GM18909 (cell line): ENCODE results near the gene LRRC49.
"Not testable (repeated sequence)": the region's sequence is repeated elsewhere in the genome, so short reads cannot be mapped to it uniquely, and the experiment has no call there.

Experiments used
- ATAC-seq: cut with Tn5 transposase; IDR thresholded peaks from one replicate; pipeline ENCODE4 v1.9.1; 2021; ENCODE audit warnings: mild to moderate bottlenecking; ENCODE audit not compliant: unreplicated experiment, poor library complexity

Gene LRRC49

GRCh38 chr15:70964058-70964457 lies 71.4 kb downstream of the LRRC49 start:
- no peak for ATAC-seq

DNA sequence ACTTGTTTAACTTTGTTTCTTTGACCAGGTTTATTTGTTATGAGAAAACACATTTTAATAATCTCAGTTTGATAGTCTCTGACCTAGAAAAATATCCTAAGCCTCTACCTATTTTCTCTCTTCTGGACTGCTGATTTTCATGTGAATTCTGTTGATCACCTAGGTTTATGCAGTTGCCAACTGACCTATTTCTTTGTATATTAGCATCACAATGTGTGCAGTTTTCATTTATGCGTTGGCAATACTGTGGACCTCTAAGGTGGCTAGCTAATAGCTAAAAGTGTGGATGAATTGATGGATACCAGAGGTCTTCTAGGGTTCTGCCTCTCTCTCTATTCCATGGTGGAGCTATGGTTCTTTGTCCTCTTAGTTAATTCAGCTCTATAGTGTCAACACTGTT lies 72.1 kb downstream of the LRRC49 start:
- no peak for ATAC-seq

GRCh38 chr15:70967646-70968045 lies 75.0 kb downstream of the LRRC49 start:
- no peak for ATAC-seq

DNA sequence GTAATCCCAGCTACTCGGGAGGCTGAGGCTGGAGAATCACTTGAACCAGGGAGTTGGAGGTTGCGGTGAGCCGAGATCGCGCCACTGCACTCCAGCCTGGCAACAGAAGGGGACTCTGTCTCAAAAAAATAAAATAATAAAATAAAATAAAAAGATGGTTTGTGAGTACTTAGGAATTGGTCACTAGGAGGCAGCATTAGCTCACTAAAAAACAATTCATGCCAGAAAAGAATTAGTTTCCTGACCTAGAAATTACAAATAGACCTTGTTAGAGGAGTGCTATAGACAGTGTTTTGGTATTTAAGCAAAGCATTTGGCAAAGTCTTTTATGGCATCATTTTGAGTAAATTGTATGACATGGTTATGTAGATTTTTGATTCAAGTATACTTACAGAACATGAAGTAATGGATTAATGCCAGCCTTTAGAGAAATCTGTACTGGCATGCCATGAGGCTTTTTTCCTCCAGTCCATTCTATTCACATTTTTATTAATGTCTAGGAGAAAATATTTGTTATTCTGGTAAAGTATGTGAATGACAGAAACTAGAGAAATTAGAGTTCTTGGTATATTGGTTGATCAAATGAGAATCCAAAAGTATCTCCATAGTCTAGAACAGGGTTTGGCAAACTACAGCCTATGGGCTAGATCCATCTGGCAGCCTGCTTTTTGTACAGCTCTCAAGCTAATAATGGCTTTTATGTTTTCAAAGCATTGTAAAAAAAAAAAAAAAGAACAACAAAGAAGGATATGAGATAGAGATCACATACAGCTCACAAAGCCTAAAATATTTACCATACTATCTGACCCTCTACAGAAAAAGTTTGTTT lies 81.6 kb downstream of the LRRC49 start:
- ATAC-seq, result no peak

- no peak for ATAC-seq
Observed at GRCh38 chr15:70976851-70977250, 84.2 kb downstream of the LRRC49 start.

GRCh38 chr15:70995383-70995970 lies 102.9 kb downstream of the LRRC49 start:
- no peak for ATAC-seq

GRCh38 chr15:70998319-70998718 lies 105.7 kb downstream of the LRRC49 start:
- no peak for ATAC-seq

- no peak for ATAC-seq
Observed at GRCh38 chr15:71002316-71002715, 109.7 kb downstream of the LRRC49 start.

GRCh38 chr15:71003319-71003718 lies 110.7 kb downstream of the LRRC49 start:
- ATAC-seq, result no peak

- not testable (repeated sequence) for ATAC-seq
Observed at GRCh38 chr15:71004506-71004905, 111.9 kb downstream of the LRRC49 start.

GRCh38 chr15:71005895-71006294 lies 113.3 kb downstream of the LRRC49 start:
- ATAC-seq, result no peak

- ATAC-seq, result no peak
Observed at GRCh38 chr15:71008250-71008870, 115.7 kb downstream of the LRRC49 start.

DNA sequence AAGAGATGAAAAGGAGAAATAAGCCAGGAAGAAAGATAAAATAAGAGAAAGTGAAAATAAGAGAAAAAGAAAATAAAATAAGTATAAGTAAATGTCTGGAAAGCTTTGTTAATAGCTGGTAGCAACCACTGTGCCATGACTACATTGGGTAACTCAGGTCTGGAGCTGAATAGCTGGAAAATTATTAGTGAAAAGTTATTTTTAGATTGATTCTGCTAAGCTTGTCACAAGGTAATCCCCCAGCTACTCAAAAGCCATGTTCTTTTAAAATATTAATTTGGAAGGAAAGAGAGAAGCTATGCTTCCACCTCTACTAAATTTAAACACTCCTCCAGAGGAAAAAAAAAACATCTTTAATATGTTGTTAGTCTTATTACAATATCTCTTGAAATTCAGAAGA lies 117.8 kb downstream of the LRRC49 start:
- no peak for ATAC-seq

- ATAC-seq, result no peak
Observed at GRCh38 chr15:71010997-71011396, 118.4 kb downstream of the LRRC49 start.

DNA sequence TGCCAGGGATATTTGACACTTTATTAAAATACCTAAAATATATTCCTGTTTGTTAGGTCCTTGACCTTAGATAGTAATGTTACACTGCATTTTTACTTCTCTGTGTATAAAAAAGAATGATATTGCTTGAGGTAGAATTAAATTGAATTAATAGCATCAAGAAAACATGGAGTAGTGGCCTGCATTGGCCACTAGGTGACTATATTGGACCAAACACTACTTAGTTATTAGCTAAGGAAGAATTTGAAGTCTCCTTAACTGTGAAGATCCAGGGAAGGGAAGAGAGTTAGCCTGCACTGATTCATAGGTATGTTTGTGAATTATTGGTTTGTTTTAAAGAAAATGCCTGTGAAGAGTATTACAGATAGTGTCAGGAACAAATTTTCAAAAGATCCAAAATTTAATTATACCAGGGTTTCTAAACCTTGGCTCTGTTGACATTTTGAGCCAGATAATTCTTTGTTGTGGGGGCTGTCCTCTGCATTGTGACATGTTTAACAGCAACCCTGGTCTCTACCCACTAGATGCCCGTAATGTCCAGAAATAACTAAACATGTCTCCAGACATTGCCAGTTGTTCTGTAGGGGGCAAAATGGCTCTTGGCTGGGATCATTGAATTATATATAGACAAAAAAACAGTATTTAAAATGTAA lies 119.0 kb downstream of the LRRC49 start:
- no peak for ATAC-seq

- ATAC-seq, result no peak
Observed at GRCh38 chr15:71013446-71013845, 120.8 kb downstream of the LRRC49 start.

DNA sequence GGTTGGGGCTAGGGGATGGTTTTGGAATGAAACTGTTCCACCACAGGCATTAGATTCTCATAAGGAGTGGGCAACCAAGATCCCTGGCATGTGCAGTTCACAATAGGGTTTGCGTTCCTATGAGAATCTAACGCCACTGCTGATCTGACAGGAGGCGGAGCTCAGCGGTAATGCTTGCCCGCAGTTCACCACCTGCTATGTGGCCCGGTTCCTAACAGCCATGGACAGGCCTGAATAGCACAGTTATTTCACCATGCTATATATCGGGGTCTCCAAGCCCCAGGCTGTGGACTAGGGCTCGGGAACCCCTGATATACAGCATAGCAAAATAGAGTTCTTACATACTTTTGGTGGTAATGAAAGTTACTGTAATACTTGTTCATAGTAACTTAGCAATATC lies 122.7 kb downstream of the LRRC49 start:
- ATAC-seq, result no peak

DNA sequence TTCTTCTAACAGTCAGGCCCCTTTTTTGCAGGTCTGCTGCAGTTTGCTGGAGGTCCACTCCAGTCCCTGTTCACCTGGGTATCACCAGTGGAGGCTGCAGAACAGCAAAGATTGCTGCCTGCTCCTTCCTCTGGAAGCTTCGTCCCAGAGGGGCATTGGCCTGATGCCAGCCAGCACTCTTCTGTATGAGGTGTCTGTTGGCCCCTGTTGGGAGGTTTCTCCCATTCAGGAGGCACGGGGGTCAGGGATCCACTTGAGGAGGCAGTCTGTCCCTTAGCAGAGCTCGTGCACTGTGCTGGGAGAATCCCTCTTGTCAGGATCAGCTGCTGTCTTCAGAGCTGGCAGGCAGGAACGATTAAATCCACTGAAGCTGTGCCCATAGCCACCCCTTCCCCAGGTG lies 138.6 kb downstream of the LRRC49 start:
- ATAC-seq, result not testable (repeated sequence)

DNA sequence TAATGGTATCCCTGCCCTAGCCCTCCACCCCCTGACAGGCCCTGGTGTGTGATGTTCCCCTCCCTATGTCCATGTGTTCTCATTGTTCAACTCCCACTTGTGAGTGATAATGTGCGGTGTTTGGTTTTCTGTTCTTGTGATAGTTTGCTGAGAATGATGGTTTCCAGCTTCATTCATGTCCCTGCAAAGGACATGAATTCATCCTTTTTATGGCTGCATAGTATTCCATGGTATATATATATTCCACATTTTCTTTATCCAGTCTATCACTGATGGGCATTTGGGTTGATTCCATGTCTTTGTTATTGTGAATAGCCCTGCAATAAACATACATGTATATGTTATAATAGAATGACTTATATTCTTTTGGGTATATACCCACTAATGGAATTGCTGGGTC lies 142.9 kb downstream of the LRRC49 start:
- ATAC-seq, result not testable (repeated sequence)

GRCh38 chr15:71042356-71042922 lies 149.8 kb downstream of the LRRC49 start:
- ATAC-seq, result no peak

GRCh38 chr15:71043373-71043772 lies 150.7 kb downstream of the LRRC49 start:
- ATAC-seq, result no peak
